Measurements from ENCODE around the gene CTBP2.

The CTBP2 gene

DNA sequence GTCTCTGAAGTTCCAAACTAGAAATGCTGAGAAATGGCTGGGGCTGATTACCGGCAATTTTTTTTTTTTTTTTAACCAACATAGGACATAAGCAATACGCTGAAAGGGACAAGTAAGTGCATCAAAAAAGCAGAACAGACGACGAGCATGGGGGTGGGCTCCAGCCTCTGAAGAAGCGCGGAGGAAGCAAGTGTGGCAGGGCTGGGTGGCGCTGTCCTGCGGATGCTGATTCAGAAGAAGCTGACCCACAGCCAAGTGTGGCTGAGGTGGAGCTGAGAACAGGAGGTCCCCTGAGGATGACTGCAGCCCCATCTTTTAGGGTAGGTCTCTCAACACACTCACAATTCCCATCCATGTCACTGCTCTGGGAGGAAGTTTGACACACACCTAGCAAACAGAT lies 65.6 kb downstream of the CTBP2 start:
- POLR2A ChIA-PET, result no interaction called here
- CTCF ChIA-PET, result interaction anchor here (1.5 to 2.7 kb wide), 2 partner anchors 10 to 47 kb away, joined by 4 to 12 read pairs; no protein-coding TSS in a partner anchor
- no peak overlapping the region for H3K4me3 ChIP-seq (ENCODE audit: low read depth, low read length)
- DNase-seq (ENCODE audit: low read depth, low spot score), result no peak
- TF ChIP-seq, protein P1, sequence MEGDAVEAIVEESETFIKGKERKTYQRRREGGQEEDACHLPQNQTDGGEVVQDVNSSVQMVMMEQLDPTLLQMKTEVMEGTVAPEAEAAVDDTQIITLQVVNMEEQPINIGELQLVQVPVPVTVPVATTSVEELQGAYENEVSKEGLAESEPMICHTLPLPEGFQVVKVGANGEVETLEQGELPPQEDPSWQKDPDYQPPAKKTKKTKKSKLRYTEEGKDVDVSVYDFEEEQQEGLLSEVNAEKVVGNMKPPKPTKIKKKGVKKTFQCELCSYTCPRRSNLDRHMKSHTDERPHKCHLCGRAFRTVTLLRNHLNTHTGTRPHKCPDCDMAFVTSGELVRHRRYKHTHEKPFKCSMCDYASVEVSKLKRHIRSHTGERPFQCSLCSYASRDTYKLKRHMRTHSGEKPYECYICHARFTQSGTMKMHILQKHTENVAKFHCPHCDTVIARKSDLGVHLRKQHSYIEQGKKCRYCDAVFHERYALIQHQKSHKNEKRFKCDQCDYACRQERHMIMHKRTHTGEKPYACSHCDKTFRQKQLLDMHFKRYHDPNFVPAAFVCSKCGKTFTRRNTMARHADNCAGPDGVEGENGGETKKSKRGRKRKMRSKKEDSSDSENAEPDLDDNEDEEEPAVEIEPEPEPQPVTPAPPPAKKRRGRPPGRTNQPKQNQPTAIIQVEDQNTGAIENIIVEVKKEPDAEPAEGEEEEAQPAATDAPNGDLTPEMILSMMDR (IDR thresholded peaks at IDR 0.05; ENCODE audit: insufficient read depth, low read length, missing control alignments), result no peak

DNA sequence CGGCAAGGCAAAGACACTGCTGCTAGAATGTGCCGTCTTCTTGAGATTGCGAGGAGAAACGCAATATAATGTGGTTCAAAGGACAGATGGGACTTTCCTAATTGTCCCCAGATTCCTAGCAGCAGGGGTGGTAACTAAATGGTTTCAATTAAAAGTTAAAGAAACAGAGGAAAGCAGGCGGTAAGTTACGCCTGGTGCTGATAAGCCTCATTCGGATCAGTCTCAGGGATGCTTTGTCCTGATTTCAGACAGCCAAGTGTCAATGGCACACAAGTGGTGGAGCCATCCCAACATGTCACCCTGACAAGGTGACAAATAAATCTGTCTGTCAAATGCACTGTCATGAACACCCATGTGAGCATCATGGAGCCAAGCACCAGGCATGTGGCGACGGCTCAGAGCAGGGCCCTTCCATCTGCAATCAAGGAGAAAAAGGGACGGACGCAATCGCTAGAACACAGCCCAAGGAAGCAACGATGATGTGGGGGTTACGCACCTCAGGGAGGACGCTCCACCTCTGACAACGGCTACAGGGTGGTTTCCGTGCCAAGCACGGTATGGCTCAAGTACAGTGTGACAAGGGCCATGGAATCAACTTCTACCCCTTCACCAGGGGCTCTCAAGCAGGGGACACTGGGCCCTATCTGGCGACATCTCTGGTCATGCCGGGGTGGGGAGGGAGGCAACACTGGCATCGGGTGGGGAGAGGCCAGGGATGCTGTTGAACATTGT lies 66.2 kb downstream of the CTBP2 start:
- ChIA-PET POLR2A (no interaction called here), CTCF (no interaction called here)
- no peak for DNase-seq (ENCODE audit: low read depth, low spot score)
- TF ChIP-seq, protein P1 (IDR thresholded peaks at IDR 0.05; ENCODE audit: insufficient read depth, low read length, missing control alignments), result no peak
- no peak overlapping the region for H3K4me3 ChIP-seq (ENCODE audit: low read depth, low read length)

DNA sequence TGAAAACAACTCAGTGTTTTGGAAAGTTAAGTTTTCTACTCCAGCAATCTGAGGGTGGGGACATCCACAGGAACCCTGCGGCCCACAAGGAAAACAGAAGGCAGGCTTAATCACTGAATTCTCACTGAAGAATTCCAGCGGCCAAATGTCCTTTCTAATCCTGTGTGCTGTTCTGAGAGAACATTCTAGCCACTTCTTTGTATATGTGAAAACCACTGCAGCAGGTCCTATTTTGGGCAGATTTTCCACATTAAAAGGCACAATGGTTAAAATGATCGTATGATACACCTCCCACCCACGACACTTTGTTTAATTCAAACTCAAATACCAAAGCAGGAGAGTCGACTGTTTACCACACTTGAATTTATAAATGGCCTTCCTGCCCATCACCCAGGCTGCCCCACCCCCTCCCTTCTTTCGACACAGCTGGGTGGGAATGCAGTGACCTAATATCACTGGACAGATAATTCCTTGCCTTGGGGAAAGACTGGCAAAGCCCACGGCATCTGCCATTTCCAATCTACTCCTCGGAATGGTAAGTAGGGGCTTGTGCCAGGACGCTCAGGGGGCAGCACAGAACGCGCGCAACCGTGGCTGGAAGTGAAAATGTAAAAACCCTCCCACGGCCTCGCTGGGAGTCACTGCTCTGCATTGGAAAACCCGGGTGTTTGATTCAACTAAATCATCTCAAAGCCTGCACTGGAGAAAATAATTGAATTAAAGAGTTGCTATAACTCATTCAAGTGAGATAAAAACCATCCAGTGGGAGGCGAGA lies 67.0 kb downstream of the CTBP2 start:
- ChIA-PET CTCF (interaction anchor here (1.0 kb wide), 1 partner anchor 45 kb away, joined by 3 read pairs; no protein-coding TSS in a partner anchor), POLR2A (interaction anchor here (0.6 kb wide), 1 partner anchor 53 kb away, joined by 5 read pairs; no protein-coding TSS in a partner anchor)
- DNase-seq (ENCODE audit: low read depth, low spot score), result no peak
- no peak overlapping the region for H3K4me3 ChIP-seq (ENCODE audit: low read depth, low read length)
- TF ChIP-seq, protein P1 (IDR thresholded peaks at IDR 0.05; ENCODE audit: insufficient read depth, low read length, missing control alignments), result no peak

DNA sequence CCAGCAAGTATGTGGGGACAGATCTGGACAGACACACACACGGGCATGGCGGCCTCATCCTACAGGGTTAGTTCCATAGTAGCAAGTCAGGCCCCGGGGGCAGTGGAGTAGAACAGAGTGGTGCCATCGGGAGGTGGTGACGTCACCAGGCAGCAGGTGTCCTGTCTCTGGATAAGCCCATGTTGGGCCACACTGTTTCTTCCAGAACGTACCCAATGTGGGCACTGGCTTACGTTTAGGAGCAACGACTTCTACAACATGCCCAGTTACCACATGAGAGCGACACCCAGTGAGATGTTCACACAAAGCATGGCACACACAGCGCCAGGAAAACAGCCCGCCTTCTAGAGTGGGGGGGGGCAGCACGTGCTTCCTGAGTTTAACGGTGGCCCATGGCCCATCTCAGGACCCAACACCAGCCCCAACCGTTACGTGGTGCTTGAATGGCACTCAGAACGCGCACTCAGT lies 67.8 kb downstream of the CTBP2 start:
- TF ChIP-seq, protein P1 (IDR thresholded peaks at IDR 0.05; ENCODE audit: insufficient read depth, low read length, missing control alignments), result no peak
- H3K4me3 ChIP-seq (ENCODE audit: low read depth, low read length), result no peak overlapping the region
- POLR2A ChIA-PET, result no interaction called here
- CTCF ChIA-PET, result interaction anchor here (1.0 kb wide), 1 partner anchor 45 kb away, joined by 3 read pairs; no protein-coding TSS in a partner anchor
- DNase-seq (ENCODE audit: low read depth, low spot score), result no peak

DNA sequence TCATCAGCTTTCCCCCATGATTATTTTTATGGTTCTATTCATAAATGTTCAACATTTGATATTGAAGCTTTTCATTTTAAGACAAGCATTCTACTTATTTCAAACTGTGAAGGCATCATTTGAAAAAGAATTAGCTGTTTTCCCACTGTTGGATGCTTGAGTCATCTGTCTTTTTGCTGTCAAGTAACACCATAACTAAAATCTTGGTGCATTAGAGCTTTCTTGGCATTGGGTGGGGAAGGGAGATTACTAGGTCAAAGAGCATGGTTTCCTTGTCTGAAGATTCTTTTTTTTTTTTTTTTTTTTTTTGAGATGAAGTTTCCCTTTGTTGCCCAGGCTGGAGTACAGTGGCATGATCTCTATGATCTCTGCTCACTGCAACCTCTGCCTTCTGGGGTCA lies 68.5 kb downstream of the CTBP2 start:
- no peak for DNase-seq (ENCODE audit: low read depth, low spot score)
- CTCF ChIA-PET, result interaction anchor here (2.8 kb wide), 1 partner anchor 44 kb away, joined by 9 read pairs; no protein-coding TSS in a partner anchor
- TF ChIP-seq, protein P1 (IDR thresholded peaks at IDR 0.05; ENCODE audit: insufficient read depth, low read length, missing control alignments), result no peak
- POLR2A ChIA-PET, result no interaction called here
- H3K4me3 ChIP-seq (ENCODE audit: low read depth, low read length), result no peak overlapping the region

DNA sequence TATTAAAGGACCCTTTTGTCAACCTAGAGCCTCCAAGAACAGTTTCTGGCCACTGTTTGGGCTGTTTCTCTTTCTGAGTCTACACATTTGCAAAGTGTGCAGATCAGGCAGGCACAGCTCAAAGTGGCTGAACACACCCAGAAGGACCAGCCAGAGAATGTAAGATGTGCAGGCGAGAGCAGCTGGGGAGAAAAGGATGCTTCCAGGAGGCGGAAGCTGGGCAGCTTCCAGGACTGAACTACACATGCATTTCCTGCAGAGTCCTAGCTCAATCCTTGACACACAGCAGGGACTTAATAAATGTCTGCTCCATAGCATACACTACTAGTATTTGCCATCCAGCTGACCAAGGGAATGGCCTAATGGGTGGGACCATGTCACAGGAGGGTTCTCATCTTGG lies 70.9 kb downstream of the CTBP2 start:
- TF ChIP-seq, protein P1 (IDR thresholded peaks at IDR 0.05; ENCODE audit: insufficient read depth, low read length, missing control alignments), result no peak
- POLR2A ChIA-PET, result no interaction called here
- H3K4me3 ChIP-seq (ENCODE audit: low read depth, low read length), result no peak overlapping the region
- CTCF ChIA-PET, result interaction anchor here (0.9 to 2.8 kb wide), 2 partner anchors 42 to 611 kb away, joined by 3 to 9 read pairs; no protein-coding TSS in a partner anchor
- no peak for DNase-seq (ENCODE audit: low read depth, low spot score)
